Measurements from ENCODE around the gene LHFPL2.

Gene LHFPL2

DNA sequence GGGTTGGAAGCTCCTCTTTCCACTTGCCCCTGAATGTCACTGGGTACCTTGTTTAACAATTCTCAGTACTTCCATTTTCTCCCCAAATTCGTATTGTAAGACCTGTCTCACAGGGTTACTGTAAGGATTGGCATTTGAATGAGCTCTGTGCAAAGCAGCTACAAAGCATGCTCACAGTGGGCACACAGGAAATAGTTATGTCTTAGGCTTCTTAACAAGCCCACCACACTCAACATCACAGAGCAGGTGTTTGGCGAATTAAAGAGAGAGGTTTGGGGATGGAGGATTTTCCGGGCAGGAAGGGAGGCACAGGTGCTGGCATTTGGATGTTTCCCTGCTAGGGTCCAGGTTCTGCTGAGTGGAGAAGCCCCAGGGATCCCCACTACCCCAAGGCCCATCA is 17.0 kb upstream of the LHFPL2 start:
- H3K9me3 ChIP-seq (ENCODE audit: control insufficient read depth, insufficient read depth, low read length) = no peaks in the 10 kb centered on the region
- no peaks in the 10 kb centered on the region for H3K36me3 ChIP-seq (ENCODE audit: control insufficient read depth, low read length)
- H3K27me3 ChIP-seq (ENCODE audit: control insufficient read depth, low read length) = no peaks in the 10 kb centered on the region
- H3K4me2 ChIP-seq (ENCODE audit: low read length) = no peak overlapping the region
- TF ChIP-seq CTCF (IDR thresholded peaks at IDR 0.05; ENCODE audit: low read depth, low read length, poor library complexity, severe bottlenecking) (no peak), EZH2phosphoT487 (IDR thresholded peaks at IDR 0.05; ENCODE audit: borderline replicate concordance, low read length) (no peak)
- no peak overlapping the region for H3K27ac ChIP-seq (ENCODE audit: low read depth, low read length)
- H3F3A ChIP-seq (ENCODE audit: control insufficient read depth, insufficient read depth) = no peaks in the 10 kb centered on the region
- no peak overlapping the region for H3K4me3 ChIP-seq (ENCODE audit: low read length)
- peaks cover 24% of the 10 kb centered on the region for H3K4me1 ChIP-seq (ENCODE audit: control insufficient read depth, low read length)
- no peaks in the 10 kb centered on the region for H3K9me2 ChIP-seq (replicated peaks; ENCODE audit: control insufficient read depth, low read length)
- H4K20me1 ChIP-seq (ENCODE audit: control insufficient read depth, insufficient read depth, low read depth, low read length) = no peaks in the 10 kb centered on the region
- no peaks in the 10 kb centered on the region for H3K79me2 ChIP-seq (ENCODE audit: control insufficient read depth, low read length)

DNA sequence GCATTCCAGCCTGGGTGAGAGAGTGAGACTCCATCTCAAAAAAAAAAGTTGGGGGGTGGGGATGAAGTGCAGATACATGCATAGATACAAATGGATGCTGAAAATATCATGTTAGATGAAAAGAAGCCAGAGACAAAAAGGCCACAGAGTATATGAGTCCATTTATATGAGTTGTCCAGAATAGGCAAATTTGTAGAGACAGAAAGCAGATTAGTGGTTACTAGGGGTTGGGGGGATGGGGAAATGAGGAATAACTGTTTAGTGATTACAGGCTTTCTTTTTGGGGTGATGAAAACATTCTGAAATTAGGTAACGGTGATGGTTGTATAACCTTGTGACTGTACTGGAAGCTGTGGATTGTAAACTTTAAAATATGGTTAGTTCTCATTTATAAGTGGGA is 13.8 kb upstream of the LHFPL2 start:
- Histone ChIP-seq H3K9me3 (ENCODE audit: control insufficient read depth, insufficient read depth, low read length) (0 out of 2 replicates have a peak, but pooled peaks cover under 1% of the 10 kb centered on the region), H3K27me3 (ENCODE audit: control insufficient read depth, low read length) (no peaks in the 10 kb centered on the region), H3K27ac (ENCODE audit: low read depth, low read length) (no peak overlapping the region), H3K4me3 (ENCODE audit: low read length) (no peak overlapping the region), H3K9me2 (replicated peaks; ENCODE audit: control insufficient read depth, low read length) (no peaks in the 10 kb centered on the region), H4K20me1 (ENCODE audit: control insufficient read depth, insufficient read depth, low read depth, low read length) (no peaks in the 10 kb centered on the region), H3F3A (ENCODE audit: control insufficient read depth, insufficient read depth) (no peaks in the 10 kb centered on the region), H3K4me2 (ENCODE audit: low read length) (no peak overlapping the region), H3K36me3 (ENCODE audit: control insufficient read depth, low read length) (no peaks in the 10 kb centered on the region), H3K4me1 (ENCODE audit: control insufficient read depth, low read length) (peaks cover 16% of the 10 kb centered on the region), H3K79me2 (ENCODE audit: control insufficient read depth, low read length) (no peaks in the 10 kb centered on the region)
- no peak for TF ChIP-seq EZH2phosphoT487 (IDR thresholded peaks at IDR 0.05; ENCODE audit: borderline replicate concordance, low read length)
- TF ChIP-seq CTCF (IDR thresholded peaks at IDR 0.05; ENCODE audit: low read depth, low read length, poor library complexity, severe bottlenecking) = no peak

GRCh38 chr5:78661691-78662090 is 13.1 kb upstream of the LHFPL2 start:
- Histone ChIP-seq H3K4me3 (ENCODE audit: low read length) (no peak overlapping the region), H3K27ac (ENCODE audit: low read depth, low read length) (no peak overlapping the region), H3K4me1 (ENCODE audit: control insufficient read depth, low read length) (peaks cover 16% of the 10 kb centered on the region), H3K4me2 (ENCODE audit: low read length) (no peak overlapping the region), H4K20me1 (ENCODE audit: control insufficient read depth, insufficient read depth, low read depth, low read length) (no peaks in the 10 kb centered on the region), H3K36me3 (ENCODE audit: control insufficient read depth, low read length) (no peaks in the 10 kb centered on the region), H3K9me2 (replicated peaks; ENCODE audit: control insufficient read depth, low read length) (no peaks in the 10 kb centered on the region), H3K27me3 (ENCODE audit: control insufficient read depth, low read length) (no peaks in the 10 kb centered on the region), H3K9me3 (ENCODE audit: control insufficient read depth, insufficient read depth, low read length) (0 out of 2 replicates have a peak, but pooled peaks cover 3% of the 10 kb centered on the region), H3F3A (ENCODE audit: control insufficient read depth, insufficient read depth) (no peaks in the 10 kb centered on the region), H3K79me2 (ENCODE audit: control insufficient read depth, low read length) (no peaks in the 10 kb centered on the region)
- TF ChIP-seq CTCF (IDR thresholded peaks at IDR 0.05; ENCODE audit: low read depth, low read length, poor library complexity, severe bottlenecking) (no peak), EZH2phosphoT487 (IDR thresholded peaks at IDR 0.05; ENCODE audit: borderline replicate concordance, low read length) (no peak)
